K562 (cell line): ENCODE results near the gene NRXN2. TPM values are rescaled to one million over a fixed set of nuclear protein-coding genes. Genes with fewer than 3 reads are reported as not detected.

Experiments used
- ATF2 ChIP-seq: sonication (generic); formaldehyde crosslinking; IDR thresholded peaks from 2 replicates; pipeline ENCODE4 v1.8.1; 2022; ENCODE audit warnings: missing genetic modification reagents
- MGA ChIP-seq: fragments of 450-650 bp; IDR thresholded peaks from 2 replicates; pipeline ENCODE4 v1.6.1; 2016; ENCODE audit warnings: mild to moderate bottlenecking, moderate library complexity
- ZBTB33 ChIP-seq: sonication (generic); formaldehyde crosslinking; IDR thresholded peaks from 2 replicates; pipeline ENCODE4 v1.8.1; 2023; ENCODE audit warnings: mild to moderate bottlenecking, missing genetic modification reagents
- ZMIZ1 ChIP-seq, 2 experiments: fragments of 150-350 bp in 1 of 2; IDR thresholded peaks; 2 replicates each; pipeline ENCODE4 v1.6.1; 2012 to 2016; ENCODE audit warnings: low read depth in 2 of 2, low read length in 2 of 2, mild to moderate bottlenecking in 1 of 2, moderate library complexity in 1 of 2
- ZNF143 ChIP-seq: sonication (generic); formaldehyde crosslinking; IDR thresholded peaks from 2 replicates; pipeline ENCODE4 v1.9.0; 2022; ENCODE audit warnings: mild to moderate bottlenecking, missing genetic modification reagents
- ZNF175 ChIP-seq: fragments of 200-800 bp; sonication (Bioruptor generic); IDR thresholded peaks from 2 replicates; pipeline ENCODE4 v1.6.1; 2016; ENCODE audit warnings: low read depth, mild to moderate bottlenecking, missing genetic modification characterization, missing compliant biosample characterization
- polyA plus RNA-seq, 8 experiments: library from polyadenylated mRNA; depleted of rRNA in 4 of 8; stranded (reverse) in 5 of 8; unstranded in 3 of 8; fragments of >200 nt; fragmentation: Nextera tagmentation in 2 of 8; fragmentation: Illumina TruSeq in 1 of 8; extraction: Ambion mirVana in 2 of 8; extraction: Trizol in 1 of 8; gene quantifications; 2 replicates each; pipeline versions ENCODE4 v1.2.1 to v1.2.3, GENCODE V29; 2011 to 2014; ENCODE audit warnings: inconsistent platforms in 1 of 8, missing spikeins in 1 of 8
- total RNA-seq, 7 experiments: library from RNA; depleted of rRNA in 6 of 7; stranded (reverse); fragments of >200 nt in 6 of 7; fragmentation: Illumina TruSeq in 2 of 7; extraction: Trizol in 2 of 7; gene quantifications; 2 replicates each; pipeline versions ENCODE4 v1.2.1 to v1.2.3, GENCODE V29; 2011 to 2021; ENCODE audit warnings: low replicate concordance in 1 of 7

The NRXN2 gene
- total and polyA plus RNA-seq, 9 of the 15 experiments (the other 6 are each of a cell fraction or from before 2014, with no cell fraction given), result 0.07 to 0.47 (median 0.15) TPM; not detected in 4

- TF ChIP-seq MGA, result no peak
- TF ChIP-seq ZBTB33 (CRISPR knock-in tag), result no peak
- no peak for TF ChIP-seq ZMIZ1 (IDR thresholded peaks at IDR 0.05; ENCODE audit: low read depth in 2 of 2, low read length in 2 of 2)
- peak; percentile 55; the same call in 1 of the 2 replicates for TF ChIP-seq ZNF175
- TF ChIP-seq ZNF143 (CRISPR knock-in tag), result no peak
- TF ChIP-seq ATF2, result no peak
Measured at GRCh38 chr11:64745521-64746328, 22.7 kb upstream of the NRXN2 start (continued).
